Mucosa of descending colon (tissue), 3 donors: ENCODE measurements around the gene KCNH3. TPM values are rescaled to one million over a fixed set of nuclear protein-coding genes. Genes with fewer than 3 reads are reported as not detected.

Experiments
- ATAC-seq: fragments of 200-7000 bp; cut with Tn5 transposase; one replicate; pipeline ENCODE4 v1.9.1; 2020; ENCODE audit warnings: mild to moderate bottlenecking, moderate library complexity
- DNase-seq, 3 donors: peaks; one replicate each; pipeline ENCODE4 v3.0.0-alpha.2; 2020
- H3K36me3 ChIP-seq: fragments of 200-600 bp; one replicate; pipeline ENCODE4 v1.8.0; 2021; ENCODE audit warnings: low read depth, mild to moderate bottlenecking
- H3K4me1 ChIP-seq: fragments of 200-600 bp; one replicate; pipeline ENCODE4 v1.8.0; 2021; ENCODE audit warnings: low read depth, mild to moderate bottlenecking
- H3K4me3 ChIP-seq: fragments of 200-600 bp; one replicate; pipeline ENCODE4 v1.8.0; 2021; ENCODE audit warnings: mild to moderate bottlenecking
- H3K9me3 ChIP-seq: fragments of 200-600 bp; one replicate; pipeline ENCODE4 v1.8.0; 2021; ENCODE audit warnings: mild to moderate bottlenecking
- intact Hi-C, 2 donors: fragments of 100-400 bp; cut with DNase I in 1 of 2; cut with micrococcal nuclease in 1 of 2; formaldehyde crosslinking; loops; one replicate each; pipeline versions ENCODE4 v1.11.0 to v1.11.1; 2022; cut with DNase I, micrococcal nuclease
- total RNA-seq, 3 donors: library from RNA; stranded (reverse); fragmentation: NEBNext Ultra II Directional in 2 of 3; extraction: Animal tissue kit (Norgen Biotek cat#: 25700) in 2 of 3; gene quantifications; one replicate each; pipeline versions ENCODE4 v1.2.1 to v1.2.4, GENCODE V29; 2021 to 2023
- TF ChIP-seq, protein P1 (sequence below): fragments of 200-600 bp; IDR thresholded peaks from one replicate; pipeline ENCODE4 v1.8.0; 2022; ENCODE audit warnings: antibody characterized with exemption, mild to moderate bottlenecking
- donor health status: DM: no; HTN: no; CAD: no; lungs with moderate emphysema.
- donor health status: DM: no; HTN: no; CAD: no.
- donor health status: DM: no; HTN: yes; CAD: no.

Gene KCNH3
- total RNA-seq, 3 donors from 2014 or later = 0.13 to 0.19 TPM; not detected in 1

DNA sequence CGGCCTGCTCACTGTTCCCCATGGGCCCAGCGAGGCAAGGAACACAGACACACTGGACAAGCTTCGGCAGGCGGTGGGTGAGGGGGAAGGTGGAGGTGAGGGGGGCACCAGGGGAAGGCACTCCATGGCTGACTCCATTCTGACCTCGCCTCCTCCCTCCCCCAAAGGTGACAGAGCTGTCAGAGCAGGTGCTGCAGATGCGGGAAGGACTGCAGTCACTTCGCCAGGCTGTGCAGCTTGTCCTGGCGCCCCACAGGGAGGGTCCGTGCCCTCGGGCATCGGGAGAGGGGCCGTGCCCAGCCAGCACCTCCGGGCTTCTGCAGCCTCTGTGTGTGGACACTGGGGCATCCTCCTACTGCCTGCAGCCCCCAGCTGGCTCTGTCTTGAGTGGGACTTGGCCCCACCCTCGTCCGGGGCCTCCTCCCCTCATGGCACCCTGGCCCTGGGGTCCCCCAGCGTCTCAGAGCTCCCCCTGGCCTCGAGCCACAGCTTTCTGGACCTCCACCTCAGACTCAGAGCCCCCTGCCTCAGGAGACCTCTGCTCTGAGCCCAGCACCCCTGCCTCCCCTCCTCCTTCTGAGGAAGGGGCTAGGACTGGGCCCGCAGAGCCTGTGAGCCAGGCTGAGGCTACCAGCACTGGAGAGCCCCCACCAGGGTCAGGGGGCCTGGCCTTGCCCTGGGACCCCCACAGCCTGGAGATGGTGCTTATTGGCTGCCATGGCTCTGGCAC lies 18.5 kb downstream of the KCNH3 start:
- TF ChIP-seq, protein P1, sequence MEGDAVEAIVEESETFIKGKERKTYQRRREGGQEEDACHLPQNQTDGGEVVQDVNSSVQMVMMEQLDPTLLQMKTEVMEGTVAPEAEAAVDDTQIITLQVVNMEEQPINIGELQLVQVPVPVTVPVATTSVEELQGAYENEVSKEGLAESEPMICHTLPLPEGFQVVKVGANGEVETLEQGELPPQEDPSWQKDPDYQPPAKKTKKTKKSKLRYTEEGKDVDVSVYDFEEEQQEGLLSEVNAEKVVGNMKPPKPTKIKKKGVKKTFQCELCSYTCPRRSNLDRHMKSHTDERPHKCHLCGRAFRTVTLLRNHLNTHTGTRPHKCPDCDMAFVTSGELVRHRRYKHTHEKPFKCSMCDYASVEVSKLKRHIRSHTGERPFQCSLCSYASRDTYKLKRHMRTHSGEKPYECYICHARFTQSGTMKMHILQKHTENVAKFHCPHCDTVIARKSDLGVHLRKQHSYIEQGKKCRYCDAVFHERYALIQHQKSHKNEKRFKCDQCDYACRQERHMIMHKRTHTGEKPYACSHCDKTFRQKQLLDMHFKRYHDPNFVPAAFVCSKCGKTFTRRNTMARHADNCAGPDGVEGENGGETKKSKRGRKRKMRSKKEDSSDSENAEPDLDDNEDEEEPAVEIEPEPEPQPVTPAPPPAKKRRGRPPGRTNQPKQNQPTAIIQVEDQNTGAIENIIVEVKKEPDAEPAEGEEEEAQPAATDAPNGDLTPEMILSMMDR = no peak
- ATAC-seq (no peak), DNase-seq (no peak)
- Histone ChIP-seq H3K36me3 (peaks cover 3% of the 10 kb centered on the region), H3K4me3 (no peak overlapping the region), H3K4me1 (no peaks in the 10 kb centered on the region), H3K9me3 (no peaks in the 10 kb centered on the region)
- intact Hi-C loops = no loop called here

DNA sequence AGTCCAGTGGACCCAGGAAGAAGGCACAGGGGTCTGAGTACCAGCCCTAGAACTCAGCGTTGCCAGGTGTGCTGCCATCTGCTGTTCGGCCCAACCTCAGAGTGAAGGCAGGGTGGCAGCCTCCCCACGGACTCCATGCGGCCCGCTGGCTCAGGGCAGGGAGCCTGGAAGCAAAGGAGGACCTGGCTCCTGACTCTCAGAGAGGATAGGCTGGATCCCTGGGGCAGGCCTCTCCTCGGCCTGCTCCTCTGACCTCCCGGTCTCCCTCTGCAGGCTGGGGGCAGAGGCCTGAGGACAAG lies 19.0 kb downstream of the KCNH3 start:
- no peak overlapping the region for H3K4me3 ChIP-seq
- peak; percentile 16 for ATAC-seq
- peaks cover 4% of the 10 kb centered on the region for H3K36me3 ChIP-seq
- no peaks in the 10 kb centered on the region for H3K4me1 ChIP-seq
- no peak for DNase-seq
- TF ChIP-seq, protein P1 = no peak
- H3K9me3 ChIP-seq = no peaks in the 10 kb centered on the region
- intact Hi-C loops = no loop called here

DNA sequence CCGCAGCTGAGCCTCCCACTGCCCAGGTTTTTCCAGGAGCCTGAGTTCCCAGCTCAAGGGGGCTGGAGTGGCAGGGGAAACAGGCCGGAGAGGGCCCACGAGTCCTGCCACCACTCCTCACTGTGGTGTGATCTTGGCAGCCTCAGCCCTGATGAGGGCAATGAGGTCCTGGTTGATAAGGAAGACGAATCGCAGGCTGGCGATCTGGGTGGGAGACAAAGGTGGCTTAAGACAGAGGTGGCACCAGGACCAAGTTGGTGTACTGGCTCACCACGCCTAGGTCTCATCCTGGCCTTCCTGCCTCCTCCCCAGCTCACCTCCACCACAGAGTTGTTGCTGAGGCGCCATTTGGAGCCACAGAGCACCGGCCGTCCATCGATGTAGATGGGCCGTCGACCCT lies 19.7 kb downstream of the KCNH3 start:
- no peak for DNase-seq
- no peaks in the 10 kb centered on the region for H3K9me3 ChIP-seq
- peaks cover 10% of the 10 kb centered on the region for H3K36me3 ChIP-seq
- H3K4me1 ChIP-seq = no peaks in the 10 kb centered on the region
- no peak overlapping the region for H3K4me3 ChIP-seq
- TF ChIP-seq, protein P1 = no peak
- intact Hi-C loops = no loop called here
- no peak for ATAC-seq

DNA sequence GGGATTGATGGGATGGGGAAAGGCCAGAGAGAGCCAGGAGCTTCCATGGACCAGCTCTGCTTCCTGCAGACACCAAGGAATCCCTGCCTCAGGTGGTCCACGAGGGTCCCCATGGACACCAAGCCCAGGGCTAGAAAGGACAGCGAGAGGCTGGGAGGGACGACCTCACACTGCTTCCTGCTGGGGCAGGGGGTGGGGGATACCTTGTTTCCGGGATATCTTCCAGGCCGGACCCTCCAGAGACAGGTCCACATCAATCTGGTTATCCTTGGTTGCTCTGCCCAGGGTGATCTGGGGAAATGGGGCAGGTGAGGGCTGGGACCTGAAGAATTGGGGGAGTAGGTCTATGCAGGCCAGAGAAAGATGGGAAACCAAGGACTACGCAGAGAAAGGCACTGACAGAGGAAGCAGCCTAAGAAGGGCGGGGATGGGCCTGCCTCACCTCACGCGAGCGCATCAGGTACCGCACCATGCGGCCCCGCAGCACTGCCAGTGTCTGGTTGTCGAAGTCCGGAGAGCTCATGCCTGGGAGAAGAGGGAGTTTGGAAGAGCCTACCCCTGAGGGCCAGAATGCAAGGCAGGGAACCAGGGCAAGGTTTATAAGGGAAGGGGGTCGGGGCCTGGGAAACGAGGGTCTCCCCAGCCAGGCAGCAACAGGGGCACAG lies 20.3 kb downstream of the KCNH3 start:
- no peak for DNase-seq
- no peaks in the 10 kb centered on the region for H3K9me3 ChIP-seq
- no peak for ATAC-seq
- no peaks in the 10 kb centered on the region for H3K4me1 ChIP-seq
- intact Hi-C loops = no loop called here
- TF ChIP-seq, protein P1 = no peak
- peaks cover 10% of the 10 kb centered on the region for H3K36me3 ChIP-seq
- no peak overlapping the region for H3K4me3 ChIP-seq

DNA sequence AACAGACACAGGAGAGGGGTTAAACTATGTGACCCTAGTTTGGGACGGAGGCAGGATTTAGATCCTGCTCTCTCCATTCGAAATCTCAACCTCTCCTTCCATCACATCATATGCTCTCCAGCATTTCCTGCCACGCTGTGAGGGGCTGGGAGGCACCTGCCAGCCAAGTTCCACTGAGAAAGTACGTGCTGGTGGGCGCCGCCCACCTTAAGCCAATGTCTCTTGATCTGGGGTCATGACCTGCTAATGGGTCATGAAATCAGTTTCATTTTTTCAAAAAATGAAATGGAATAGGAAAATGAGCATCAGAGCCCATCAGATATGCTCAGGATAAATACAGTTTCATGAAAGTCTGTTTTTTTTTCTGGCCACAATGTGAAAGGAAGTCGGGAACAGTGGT lies 21.9 kb downstream of the KCNH3 start:
- H3K4me1 ChIP-seq = no peaks in the 10 kb centered on the region
- H3K36me3 ChIP-seq = peaks cover 10% of the 10 kb centered on the region
- no peaks in the 10 kb centered on the region for H3K9me3 ChIP-seq
- TF ChIP-seq, protein P1 = no peak
- no peak overlapping the region for H3K4me3 ChIP-seq
- intact Hi-C loops = no loop called here
- ATAC-seq (no peak), DNase-seq (no peak)
